SKM-1 treated with dmso at 0.1 percent for 144 hours (cell line): ENCODE results near the gene EPB42.
"Not testable (repeated sequence)": the region's sequence is repeated elsewhere in the genome, so short reads cannot be mapped to it uniquely, and the experiment has no call there.

ENCODE experiments used
- DNase-seq: peaks from one replicate; lab custom pipeline; 2025; ENCODE audit not compliant: unreplicated experiment; lab: John Stamatoyannopoulos, UW

EPB42 gene

GRCh38 chr15:43242616-43243015 is 21.8 kb upstream of the EPB42 start:
- no peak for DNase-seq

GRCh38 chr15:43241100-43241499 is 20.3 kb upstream of the EPB42 start:
- no peak for DNase-seq

- DNase-seq: peak; percentile 75
Observed at GRCh38 chr15:43239732-43240491, 19.1 kb upstream of the EPB42 start.

GRCh38 chr15:43238671-43239131 is 17.9 kb upstream of the EPB42 start:
- peak; percentile 29 for DNase-seq

- DNase-seq: no peak
Observed at GRCh38 chr15:43237842-43238470, 17.1 kb upstream of the EPB42 start.

GRCh38 chr15:43235536-43235935 is 14.7 kb upstream of the EPB42 start:
- no peak for DNase-seq

GRCh38 chr15:43232289-43232874 is 11.6 kb upstream of the EPB42 start:
- no peak for DNase-seq

GRCh38 chr15:43230640-43231115 is 9.9 kb upstream of the EPB42 start:
- DNase-seq: no peak

GRCh38 chr15:43229977-43230376 is 9.2 kb upstream of the EPB42 start:
- DNase-seq: no peak

- no peak for DNase-seq
Observed at GRCh38 chr15:43226436-43227305, 5.9 kb upstream of the EPB42 start.

GRCh38 chr15:43225950-43226255 is 5.1 kb upstream of the EPB42 start:
- not testable (repeated sequence) for DNase-seq

- peak; percentile 74 for DNase-seq
Observed at GRCh38 chr15:43225201-43225949, 4.6 kb upstream of the EPB42 start.

GRCh38 chr15:43221422-43221821 is 604 bp upstream of the EPB42 start:
- no peak for DNase-seq

- DNase-seq: no peak
Observed at GRCh38 chr15:43219929-43220928, 589 bp downstream of the EPB42 start.

- peak; percentile 5 for DNase-seq
Observed at GRCh38 chr15:43218908-43219706, 1.7 kb downstream of the EPB42 start.

- no peak for DNase-seq
Observed at GRCh38 chr15:43215961-43216360, 4.9 kb downstream of the EPB42 start.

- DNase-seq: no peak
Observed at GRCh38 chr15:43214592-43215295, 6.1 kb downstream of the EPB42 start.

- no peak for DNase-seq
Observed at GRCh38 chr15:43214169-43214568, 6.6 kb downstream of the EPB42 start.
